Fibroblast of lung (primary cell): Measurements from ENCODE around the gene SEC24D.

Experiments
- EZH2 ChIP-seq: IDR thresholded peaks from 2 replicates; pipeline ENCODE4 v1.5.1; 2012; ENCODE audit warnings: low read length, control low read depth, mild to moderate bottlenecking; ENCODE audit errors: missing control alignments
- TF ChIP-seq, protein P1 (sequence below), 2 donors: IDR thresholded peaks in 1 of 2; conservative IDR thresholded peaks in 1 of 2; 1 replicate in 1 of 2; 2 replicates in 1 of 2; pipeline ENCODE4 v1.5.1; 2011 to 2012; ENCODE audit warnings: low read length in 2 of 2, control low read depth in 1 of 2, inconsistent platforms in 1 of 2, low read depth in 1 of 2, mild to moderate bottlenecking in 1 of 2

DNA sequence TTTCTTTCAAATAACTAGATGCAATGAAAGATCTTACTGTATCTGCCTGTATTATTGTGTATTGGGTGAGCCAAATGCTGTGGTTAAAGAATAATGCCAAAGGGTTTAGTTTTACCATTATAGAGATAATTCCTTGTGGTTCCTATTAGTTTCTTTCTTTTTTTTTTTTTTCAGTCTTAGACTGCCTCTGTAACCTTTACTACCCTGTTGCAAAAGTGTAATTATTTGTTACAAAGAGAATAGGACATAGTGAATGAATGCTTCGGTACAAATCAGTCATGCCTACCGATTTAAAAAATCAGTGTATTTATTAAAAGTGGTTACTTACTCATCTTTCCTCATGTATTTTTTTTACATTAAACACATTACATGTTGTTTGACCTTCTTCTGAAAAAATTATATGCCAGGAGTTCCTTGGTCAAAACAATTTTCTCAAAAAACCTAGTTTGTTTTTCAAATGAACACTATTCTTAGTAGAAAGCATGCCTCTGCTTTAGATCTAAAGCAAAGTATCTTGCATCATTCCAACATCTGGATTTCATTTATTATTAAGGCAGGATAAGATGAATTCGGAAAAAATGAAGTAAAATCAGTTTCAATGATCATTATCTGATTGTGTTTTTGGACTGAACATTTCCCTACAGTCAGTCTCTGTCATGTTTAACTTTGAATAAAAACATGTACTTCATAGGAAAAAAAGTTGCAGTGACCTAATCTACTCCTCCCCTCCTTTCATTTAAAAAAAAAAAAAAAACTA is 31.6 kb upstream of the SEC24D start:
- TF ChIP-seq, protein P1, sequence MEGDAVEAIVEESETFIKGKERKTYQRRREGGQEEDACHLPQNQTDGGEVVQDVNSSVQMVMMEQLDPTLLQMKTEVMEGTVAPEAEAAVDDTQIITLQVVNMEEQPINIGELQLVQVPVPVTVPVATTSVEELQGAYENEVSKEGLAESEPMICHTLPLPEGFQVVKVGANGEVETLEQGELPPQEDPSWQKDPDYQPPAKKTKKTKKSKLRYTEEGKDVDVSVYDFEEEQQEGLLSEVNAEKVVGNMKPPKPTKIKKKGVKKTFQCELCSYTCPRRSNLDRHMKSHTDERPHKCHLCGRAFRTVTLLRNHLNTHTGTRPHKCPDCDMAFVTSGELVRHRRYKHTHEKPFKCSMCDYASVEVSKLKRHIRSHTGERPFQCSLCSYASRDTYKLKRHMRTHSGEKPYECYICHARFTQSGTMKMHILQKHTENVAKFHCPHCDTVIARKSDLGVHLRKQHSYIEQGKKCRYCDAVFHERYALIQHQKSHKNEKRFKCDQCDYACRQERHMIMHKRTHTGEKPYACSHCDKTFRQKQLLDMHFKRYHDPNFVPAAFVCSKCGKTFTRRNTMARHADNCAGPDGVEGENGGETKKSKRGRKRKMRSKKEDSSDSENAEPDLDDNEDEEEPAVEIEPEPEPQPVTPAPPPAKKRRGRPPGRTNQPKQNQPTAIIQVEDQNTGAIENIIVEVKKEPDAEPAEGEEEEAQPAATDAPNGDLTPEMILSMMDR (conservative IDR thresholded peaks at IDR 0.05 in 1 of 2, IDR thresholded peaks at IDR 0.05 in 1 of 2; ENCODE audit: low read depth in 1 of 2, low read length in 2 of 2): no peak
- no peak for TF ChIP-seq EZH2
